ENCODE results near the gene RBCK1. TPM values are rescaled to one million over a fixed set of nuclear protein-coding genes. Genes with fewer than 3 reads are reported as not detected.

Gene RBCK1
- total and polyA plus RNA-seq, 9 of the 15 experiments (the other 6 are each of a cell fraction or from before 2014, with no cell fraction given): 5.9 to 59.3 (median 26.5) TPM

DNA sequence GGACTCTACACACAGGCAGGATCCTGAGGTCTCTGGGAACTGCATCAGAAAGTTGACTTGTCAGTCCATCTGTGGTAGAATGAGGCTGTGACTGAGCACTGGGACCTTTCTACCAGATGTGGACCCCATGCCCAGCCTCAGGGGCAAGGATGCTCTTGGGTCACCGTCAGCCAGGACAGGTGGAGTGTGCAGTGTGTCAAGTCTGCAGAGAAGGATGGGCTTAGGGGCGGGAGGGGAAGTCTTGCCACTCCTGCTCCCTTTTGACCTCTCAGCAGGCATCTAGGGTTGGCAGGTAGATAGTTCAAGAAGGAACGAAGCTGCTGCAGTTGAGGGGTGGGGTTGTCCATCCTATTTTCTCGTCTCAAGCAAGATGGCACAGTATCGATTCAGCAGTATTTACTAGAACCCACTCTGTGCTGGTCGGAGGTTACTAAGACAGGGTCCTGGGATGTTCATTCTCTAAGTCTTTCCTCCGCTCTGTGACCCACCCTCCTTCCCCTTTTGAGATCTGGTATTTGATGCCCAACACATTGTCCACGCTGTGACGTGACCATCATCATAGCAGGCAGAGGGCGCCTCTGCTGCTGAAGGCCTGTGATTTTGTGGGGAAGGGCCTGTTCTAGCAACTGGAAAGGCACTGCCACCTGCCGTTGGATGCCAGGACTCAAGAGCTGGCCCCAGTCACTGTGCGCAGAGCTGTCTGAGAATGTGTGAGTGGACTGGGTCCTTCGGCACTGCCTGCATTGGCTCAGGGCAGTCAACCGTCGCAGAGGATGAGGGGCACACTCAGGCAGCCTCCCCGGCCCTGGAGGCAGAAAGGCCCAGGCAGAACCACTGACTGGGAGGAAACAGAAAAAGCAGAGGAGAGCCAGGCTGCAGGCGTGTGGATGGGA is 23.2 kb downstream of the RBCK1 start (continued):
- no peak for TF ChIP-seq ZNF407 (IDR thresholded peaks at IDR 0.05; ENCODE audit: low read depth)
- no peak for TF ChIP-seq ZNF239 (CRISPR knock-in tag; IDR thresholded peaks at IDR 0.05)
- no peak for TF ChIP-seq GTF2B (IDR thresholded peaks at IDR 0.05; ENCODE audit: extremely low read depth, insufficient read length)
- peak; percentile 73 to 74 for TF ChIP-seq RAD21 (CRISPR knock-in tag; conservative IDR thresholded peaks at IDR 0.05 in 1 of 2, IDR thresholded peaks at IDR 0.05 in 1 of 2)
- TF ChIP-seq, protein P1, sequence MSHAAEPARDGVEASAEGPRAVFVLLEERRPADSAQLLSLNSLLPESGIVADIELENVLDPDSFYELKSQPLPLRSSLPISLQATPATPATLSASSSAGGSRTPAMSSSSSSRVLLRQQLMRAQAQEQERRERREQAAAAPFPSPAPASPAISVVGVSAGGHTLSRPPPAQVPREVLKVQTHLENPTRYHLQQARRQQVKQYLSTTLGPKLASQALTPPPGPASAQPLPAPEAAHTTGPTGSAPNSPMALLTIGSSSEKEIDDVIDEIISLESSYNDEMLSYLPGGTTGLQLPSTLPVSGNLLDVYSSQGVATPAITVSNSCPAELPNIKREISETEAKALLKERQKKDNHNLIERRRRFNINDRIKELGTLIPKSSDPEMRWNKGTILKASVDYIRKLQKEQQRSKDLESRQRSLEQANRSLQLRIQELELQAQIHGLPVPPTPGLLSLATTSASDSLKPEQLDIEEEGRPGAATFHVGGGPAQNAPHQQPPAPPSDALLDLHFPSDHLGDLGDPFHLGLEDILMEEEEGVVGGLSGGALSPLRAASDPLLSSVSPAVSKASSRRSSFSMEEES (CRISPR knock-in tag; IDR thresholded peaks at IDR 0.05): no peak
- no peak for TF ChIP-seq TRIM24 (IDR thresholded peaks at IDR 0.05)
- peak in 1 of 2 experiments; percentile 53; a peak in 2 of 4 replicates for TF ChIP-seq RCOR1 (IDR thresholded peaks at IDR 0.05; ENCODE audit: borderline replicate concordance in 1 of 2, low read depth in 2 of 2, low read length in 2 of 2)
- TF ChIP-seq ZNF197 (CRISPR knock-in tag; IDR thresholded peaks at IDR 0.05; ENCODE audit: low read depth): no peak
- peak; percentile 77 to 98 (median 92) for TF ChIP-seq CTCF (IDR thresholded peaks at IDR 0.05 in 2 of 3, conservative IDR thresholded peaks at IDR 0.05 in 1 of 3; ENCODE audit: insufficient read depth in 2 of 3, low read depth in 1 of 3, low read length in 3 of 3)
- no peak for TF ChIP-seq FOXK1 (CRISPR knock-in tag; IDR thresholded peaks at IDR 0.05; ENCODE audit: borderline replicate concordance)
- no peak for TF ChIP-seq ZNF224 (CRISPR knock-in tag; IDR thresholded peaks at IDR 0.05)
